HUDEP-2 (cell line): ENCODE results near the gene PPP1R8.
A peak's percentile ranks its signal among the peaks of the same experiment; 100 is the strongest.
"Not testable (repeated sequence)": the region's sequence is repeated elsewhere in the genome, so short reads cannot be mapped to it uniquely, and the experiment has no call there.

ENCODE experiments used
- DNase-seq, 76 experiments: peaks; one replicate each; lab custom pipeline; 2025; ENCODE audit not compliant: unreplicated experiment in 76 of 76; lab: John Stamatoyannopoulos, UW

The PPP1R8 gene

DNA sequence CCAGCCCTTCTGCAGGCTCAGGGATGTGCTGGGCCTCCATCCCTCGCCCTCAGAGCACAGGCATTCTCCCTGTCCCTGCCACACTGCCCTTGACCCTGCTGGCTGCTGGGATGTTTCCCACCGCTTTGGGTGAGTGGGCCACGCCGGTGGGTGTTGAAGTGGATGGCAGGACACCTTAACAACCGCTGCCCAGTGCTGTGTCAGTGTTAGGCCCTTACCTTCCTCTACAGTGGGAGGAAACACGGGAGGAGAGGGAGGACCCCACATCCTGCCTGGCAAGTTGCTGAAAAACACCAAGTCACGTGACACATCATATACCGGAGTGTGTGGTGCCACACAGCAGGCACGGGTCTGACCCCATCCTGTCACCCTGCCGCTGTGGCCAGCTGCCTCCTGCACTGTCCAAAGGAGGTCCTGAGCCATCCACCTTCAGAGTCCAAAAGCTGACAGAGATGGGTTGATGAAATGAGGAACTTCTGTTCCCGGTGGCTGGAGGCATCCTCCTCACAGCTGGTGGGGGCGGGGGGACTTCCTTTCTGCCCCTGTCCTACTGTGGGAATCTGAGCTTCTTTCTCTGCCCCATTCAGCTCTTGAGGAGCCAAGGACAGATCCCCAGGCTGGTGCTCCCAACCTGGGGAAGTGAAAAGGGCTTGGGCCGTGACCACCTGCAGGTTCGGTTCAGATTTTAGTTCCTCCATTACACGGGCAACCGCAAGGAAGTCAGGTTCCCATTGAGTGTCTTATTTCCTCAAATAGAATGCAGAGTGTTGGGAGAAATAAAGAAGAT, 38.5 kb downstream of the PPP1R8 start:
- DNase-seq = peak in 23 of 76 experiments; percentile 1 to 56 (median 25)

DNA sequence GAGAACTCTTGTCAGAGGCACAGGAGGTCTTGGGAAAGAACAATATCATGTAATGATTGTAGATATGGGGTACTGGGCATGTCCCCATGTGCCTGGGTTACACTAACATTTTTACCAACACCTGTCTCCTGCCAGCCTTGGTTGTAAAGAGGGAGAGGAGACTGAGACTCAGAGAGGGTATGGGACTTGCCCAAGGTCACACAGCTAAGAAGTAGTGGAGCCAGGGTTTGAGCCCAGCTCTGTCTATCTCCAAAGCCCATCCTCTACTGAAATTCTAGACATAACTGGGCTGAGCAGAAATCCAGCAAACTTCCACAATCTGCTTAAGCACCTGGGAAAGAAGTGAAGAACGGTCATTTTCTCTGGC, 39.1 kb downstream of the PPP1R8 start:
- peak in 3 of 76 experiments; percentile 4 to 10 (median 7) for DNase-seq

DNA sequence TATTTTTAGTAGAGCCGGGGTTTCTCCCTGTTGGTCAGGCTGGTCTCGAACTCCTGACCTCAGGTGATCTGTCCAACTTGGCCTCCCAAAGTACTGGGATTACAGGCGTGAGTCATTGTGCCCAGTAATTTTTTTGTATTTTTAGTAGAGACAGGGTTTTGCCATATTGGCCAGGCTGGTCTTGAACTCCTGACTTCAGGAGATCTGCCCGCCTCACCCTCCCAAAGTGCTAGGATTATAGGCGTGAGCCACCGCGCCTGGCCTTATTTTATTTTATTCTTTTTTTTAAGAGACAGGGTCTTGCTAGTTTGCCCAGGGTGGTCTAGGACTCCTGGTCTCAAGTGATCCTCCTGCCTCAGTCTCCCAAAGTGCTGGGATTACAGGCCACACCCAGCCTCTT, 40.5 kb downstream of the PPP1R8 start:
- not testable (repeated sequence) for DNase-seq

DNA sequence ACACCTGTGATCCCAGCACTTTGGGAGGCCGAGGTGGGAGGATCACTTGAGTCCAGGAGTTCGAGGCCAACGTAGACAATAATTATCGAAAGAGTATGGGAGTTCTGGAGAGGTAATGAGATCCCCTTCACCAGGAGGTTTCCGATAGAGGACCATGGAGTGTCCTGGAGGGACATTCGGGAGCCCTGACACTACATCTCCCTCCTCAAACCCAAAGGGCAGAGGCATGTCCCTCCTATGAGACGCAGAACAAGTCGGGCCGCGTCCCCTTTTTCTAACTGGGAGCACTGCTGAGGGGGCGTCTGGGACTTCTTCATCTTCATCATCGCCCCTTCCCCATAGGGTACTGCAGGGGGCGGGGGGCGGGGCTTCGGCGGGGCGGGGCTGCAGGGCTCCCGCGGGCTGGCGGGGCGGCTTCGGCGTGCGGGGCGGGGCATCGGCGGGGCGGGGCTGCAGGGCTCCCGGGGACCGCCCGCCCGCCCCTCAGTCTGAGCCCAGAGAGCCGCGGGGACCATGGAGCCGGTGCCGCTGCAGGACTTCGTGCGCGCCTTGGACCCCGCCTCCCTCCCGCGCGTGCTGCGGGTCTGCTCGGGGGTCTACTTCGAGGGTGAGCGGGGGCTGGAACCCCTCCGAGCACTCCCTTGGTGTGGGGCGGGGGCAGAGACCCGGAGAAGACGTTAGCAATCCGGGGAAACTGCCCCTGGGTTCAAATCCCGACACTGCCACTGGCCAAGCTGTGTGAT, 41.6 kb downstream of the PPP1R8 start, which contains the start of gene THEMIS2:
Gene THEMIS2, plus strand, starts transcription at position 486 of the 743 bp plus-strand sequence. Its CDS starts 28 bp downstream, at position 514.
- DNase-seq = peak in 53 of 76 experiments; percentile 15 to 80 (median 60)

DNA sequence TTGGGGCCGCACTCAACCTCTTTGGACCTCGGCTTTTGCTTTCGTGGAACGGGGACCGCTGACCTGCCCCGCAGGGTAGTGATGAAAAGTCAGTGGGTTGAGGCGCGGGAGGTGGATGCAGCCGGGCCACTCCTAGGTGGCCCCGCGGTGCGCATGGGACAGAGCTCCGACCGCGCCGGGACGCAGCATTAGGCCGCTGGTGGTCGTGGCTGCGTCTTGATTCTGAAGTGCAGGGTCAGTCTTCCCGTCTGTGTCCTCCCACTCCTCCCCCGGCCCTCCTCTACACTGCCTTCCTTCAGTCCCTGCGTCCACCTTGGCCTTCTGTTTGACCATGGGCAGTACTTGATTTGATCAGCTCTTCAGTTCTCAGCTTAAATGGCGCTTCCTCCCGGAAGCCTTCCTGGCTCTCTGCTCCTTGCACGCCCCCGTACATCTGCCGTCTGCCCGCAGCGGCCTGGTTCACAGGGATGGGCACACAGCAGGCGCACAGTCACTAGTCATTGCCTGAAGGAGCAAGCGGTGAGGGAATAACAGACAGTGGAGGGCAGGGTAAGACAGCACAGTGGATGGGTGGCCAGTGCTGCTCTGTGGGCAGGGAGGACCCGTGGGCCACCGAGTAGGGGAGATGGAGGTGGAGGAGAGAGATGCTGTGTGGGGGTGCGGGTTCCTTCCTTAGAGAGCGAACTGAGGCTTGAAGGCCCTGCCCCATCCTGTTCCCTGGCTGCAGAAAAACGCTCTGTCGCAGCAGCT, 42.4 kb downstream of the PPP1R8 start:
- DNase-seq = peak in 35 of 76 experiments; percentile 5 to 48 (median 28)

DNA sequence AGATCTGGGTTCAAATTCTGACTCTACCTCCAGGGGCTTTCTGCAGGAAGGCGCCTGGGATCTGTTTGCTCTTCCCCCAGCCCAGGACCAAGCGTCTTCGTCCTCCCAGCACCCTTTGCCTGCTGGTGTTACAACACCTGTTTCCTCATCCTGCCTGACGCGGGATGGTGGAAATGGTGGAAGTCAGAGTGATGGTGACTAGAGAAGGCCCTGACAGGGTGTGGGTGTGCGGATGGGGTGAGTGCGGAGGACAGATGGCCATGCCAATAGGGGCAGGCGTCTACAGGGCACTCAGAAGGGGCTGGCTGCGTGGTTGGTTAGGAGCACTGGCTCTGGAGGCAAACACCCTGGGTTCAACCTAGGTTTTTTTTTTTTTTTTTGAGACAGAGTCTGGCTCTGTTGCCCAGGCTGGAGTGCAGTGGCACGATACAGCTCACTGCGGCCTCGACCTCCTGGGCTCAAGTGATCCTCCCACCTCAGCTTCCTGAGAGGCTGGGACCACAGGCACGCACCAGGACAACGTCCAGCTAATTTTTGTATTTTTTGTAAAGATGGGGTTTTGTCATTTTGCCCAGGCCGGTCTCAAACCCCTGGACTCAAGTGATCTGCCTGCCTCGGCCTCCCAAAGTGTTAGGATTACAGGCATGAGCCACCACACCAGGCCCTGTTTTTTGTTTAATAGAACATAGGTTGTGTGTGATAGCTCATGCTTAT, 43.2 kb downstream of the PPP1R8 start:
- no peak for DNase-seq

DNA sequence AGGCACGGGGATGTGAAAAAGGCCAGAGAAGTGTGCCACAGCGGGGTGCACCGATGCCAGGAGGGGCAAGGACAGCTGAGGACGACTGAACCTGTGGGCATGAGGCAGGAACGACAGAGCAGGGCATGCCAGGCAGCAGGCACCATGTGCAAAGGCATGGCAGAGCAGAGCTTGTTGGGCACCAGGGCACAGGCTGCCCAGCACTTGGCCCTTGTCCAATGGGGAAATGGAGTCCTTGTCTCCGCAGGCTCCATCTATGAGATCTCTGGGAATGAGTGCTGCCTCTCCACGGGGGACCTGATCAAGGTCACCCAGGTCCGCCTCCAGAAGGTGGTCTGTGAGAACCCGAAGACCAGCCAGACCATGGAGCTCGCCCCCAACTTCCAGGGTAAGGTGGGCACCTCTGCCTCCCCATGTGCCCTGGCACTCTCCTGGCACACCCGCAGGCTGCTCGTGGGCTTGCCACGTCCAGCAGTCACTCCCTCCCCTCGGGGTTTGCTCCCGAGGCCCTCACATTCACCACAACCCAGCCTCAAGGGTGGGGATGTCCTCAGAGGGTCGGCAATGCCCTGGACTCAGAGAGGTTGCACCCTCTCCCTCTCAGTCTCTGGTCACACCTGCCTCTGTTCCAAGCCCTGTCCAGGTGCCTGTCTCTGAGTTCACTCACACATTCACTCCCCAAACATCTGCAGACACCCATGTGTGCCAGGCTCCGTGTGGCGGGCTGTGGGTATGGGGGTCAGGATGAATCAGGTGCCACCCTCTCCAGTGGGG, 45.9 kb downstream of the PPP1R8 start:
- no peak for DNase-seq

DNA sequence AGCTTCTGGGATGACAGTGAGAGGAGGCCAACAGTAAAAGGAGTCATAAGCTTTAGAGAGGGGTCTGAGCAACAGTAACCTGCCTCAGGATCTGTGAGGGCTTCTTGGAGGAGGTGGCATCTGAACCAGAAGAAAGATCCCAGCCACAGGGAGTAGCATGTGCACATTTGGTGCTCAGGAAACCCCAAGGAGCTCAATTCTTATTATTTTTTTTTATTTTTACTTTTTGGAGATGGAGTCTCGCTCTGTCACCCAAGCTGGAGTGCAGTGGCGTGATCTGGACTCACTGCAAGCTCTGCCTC, 46.5 kb downstream of the PPP1R8 start:
- DNase-seq = no peak

DNA sequence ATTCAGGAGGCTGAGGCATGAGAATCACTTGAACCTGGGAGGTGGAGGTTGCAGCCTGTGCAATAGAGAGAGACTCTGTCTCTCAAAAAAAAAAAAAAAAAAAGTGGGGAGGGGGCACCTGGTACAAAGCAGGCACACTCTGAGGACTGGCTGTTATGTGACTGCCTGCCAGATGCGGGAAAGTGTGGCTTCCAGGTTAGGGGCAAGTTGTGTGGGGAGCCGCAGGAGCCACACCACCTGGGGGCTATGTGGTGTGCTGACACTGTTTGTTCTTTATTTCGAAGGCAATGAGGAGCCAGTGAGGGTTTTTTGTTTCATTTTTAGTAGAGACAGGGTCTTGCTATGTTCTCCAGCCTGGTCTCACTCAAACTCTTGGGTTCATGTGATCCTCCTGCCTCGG, 47.5 kb downstream of the PPP1R8 start:
- DNase-seq = no peak

DNA sequence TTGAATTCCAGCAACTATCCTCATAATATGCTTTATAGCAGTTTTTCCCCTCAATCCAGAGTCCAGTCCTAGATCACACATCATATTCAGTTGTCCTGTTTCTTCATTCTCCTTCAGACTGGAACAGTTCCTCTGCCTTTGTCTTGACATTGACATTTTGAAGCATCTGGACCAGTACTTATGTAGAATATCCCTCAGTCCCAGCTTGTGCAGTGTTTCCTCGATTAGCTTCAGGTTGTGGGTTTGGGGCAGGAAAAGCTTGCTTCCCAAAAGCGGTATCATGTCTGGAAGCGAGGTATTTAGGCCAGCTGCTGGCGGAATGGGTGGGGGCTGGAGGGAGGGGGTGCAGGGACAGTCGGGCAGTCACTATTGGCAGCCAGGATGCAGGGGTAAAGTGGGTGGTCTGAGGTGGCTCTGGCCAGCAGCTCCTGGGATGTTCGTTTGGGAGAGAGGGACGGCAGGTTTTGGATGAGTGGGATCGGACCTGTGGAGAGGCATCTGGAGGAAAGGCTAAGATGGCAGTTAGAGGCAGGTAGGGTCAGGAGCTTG, 48.3 kb downstream of the PPP1R8 start:
- DNase-seq = no peak

DNA sequence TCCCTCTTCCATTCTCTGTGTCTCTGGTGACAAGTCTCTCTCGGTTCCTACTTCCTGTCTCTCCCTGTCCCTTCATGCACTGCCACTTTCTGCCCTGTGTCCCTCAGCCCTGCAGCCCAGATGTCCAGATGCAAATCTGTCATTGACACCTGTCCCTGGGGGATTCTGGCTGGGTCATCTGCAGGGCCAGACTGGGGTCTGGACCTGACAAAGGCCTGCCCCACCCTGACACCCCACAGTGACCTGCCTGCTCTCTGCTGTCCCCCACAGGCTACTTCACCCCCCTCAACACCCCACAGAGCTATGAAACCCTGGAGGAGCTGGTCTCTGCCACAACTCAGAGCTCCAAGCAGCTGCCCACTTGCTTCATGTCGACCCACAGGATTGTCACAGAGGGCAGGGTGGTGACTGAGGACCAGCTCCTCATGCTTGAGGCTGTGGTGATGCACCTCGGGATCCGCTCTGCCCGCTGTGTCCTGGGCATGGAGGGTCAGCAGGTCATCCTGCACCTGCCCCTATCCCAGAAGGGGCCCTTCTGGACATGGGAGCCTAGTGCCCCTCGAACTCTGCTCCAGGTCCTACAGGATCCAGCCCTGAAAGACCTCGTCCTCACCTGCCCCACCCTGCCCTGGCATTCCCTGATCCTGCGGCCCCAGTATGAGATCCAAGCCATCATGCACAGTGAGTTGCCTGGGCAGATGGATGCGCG, 48.9 kb downstream of the PPP1R8 start:
- DNase-seq = no peak

DNA sequence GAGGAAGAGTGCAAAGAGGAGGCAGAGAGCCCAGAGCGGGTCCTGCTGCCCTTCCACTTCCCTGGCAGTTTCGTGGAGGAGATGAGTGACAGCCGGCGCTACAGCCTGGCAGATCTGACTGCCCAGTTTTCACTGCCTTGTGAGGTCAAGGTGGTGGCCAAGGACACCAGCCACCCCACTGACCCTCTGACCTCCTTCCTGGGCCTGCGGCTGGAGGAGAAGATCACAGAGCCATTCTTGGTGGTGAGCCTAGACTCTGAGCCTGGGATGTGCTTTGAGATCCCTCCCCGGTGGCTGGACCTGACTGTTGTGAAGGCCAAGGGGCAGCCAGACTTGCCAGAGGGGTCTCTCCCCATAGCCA, 51.9 kb downstream of the PPP1R8 start:
- DNase-seq = no peak

DNA sequence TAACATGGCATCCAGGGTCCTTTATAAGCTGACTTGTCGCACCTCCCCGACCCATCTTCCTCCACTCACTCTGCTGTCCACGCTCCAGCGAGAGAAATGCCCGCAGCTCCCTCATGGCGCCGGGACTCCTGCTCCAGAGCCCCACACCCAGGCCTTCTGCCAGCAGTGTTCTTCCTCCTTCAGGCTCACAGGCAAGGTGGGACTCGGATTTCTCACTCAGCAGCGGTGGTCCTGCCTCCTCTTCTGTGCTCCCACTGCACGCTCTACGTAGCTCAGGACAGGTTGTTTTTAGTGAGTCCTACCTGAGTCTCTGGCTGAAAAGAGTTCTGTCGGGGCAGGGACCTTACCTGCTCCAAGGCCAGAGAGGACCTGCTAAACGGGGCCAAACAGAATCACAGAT, 53.0 kb downstream of the PPP1R8 start:
- no peak for DNase-seq

DNA sequence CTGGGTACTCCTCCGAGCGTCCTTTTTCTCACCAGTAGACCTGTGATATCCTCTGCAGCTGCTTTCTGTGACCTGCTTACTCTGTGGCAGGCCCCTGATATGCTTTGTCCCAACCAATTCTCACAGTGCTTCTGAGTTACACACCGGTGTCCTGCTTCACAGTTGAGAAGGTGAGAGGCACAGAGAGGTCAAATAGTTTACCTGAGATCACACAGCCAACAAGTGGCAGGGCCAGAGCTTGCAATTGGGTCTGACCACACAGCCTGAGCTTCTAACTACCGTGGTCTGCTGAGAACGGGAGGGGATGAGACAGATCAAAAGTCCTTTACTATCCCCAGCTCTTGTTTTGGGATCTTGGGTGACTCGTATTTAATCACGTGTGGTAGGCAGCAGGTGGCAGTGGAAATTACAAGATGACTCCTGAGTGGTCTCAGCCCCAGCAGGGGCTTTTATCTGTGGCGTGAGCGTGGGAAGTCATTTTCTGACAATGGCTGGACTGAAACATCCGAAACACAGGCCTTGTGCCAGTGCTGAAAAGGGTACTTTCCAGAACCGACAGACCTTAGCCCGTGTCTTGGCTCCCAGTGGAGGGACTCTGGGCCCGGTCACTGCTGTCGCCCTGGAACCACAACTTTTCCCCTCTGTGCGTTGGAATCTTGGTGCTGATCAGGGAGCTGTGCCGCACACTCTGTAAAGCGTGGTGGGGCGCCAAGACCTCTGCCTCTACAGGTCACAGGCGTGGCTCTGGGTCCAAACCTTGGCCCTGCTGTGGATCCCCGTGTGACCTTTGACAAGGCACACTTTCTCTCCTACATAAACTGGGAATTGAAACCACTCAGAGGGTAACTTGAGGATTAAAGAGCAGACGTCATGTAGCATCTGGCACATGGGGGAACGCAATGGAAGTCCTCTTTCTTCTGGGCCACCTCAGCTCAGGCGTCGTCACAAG, 53.7 kb downstream of the PPP1R8 start:
- DNase-seq = no peak

DNA sequence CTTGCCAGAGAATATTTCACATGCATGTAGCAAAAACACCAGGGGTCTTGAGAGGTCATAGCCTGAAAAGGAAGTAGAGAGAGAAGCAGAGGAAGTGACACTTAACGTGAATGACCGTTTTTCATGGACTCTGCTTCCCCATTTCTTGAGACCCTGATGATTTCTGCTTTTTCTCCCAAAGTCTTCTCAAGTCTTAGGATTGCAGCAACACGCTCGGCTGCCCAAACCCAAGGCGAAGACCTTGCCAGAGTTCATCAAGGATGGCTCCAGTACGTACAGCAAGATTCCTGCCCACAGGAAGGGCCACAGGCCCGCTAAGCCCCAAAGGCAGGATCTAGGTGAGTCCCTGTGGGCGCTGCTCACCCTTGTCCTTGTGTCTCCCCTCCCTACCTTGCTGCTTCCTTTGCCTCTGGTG, 54.5 kb downstream of the PPP1R8 start:
- no peak for DNase-seq

DNA sequence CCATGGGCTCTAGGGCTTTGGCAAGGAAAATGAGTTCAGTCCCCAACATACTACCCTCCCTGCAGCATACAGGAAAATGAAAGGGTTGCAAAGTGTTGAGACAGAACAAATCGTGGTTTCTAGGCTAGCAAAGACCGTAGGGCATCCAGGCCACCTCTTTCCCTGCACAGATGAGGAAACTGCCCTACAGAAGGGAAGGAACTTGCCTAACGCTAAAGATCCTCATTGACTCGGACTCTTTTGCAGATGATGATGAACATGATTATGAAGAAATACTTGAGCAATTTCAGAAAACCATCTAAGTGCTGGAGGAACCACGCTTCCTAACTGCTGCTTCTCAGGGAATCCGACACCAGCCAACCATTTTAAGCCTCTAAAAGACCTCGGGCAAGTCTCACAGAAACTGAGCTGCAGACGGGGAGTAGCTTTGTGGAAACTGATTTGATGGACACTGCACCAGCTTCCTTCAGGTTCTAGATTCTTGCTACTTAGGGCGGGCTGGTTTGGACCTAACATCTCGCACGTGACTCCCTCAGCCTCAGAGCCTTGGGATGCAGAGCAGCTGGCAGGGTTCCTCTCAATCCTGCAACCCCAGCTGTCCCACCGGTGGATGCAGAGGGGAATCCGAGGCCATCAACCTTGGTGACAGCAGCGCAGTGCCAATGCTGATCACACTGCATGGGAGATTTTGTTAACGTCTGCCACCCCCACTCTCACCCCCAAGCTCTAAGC, 55.2 kb downstream of the PPP1R8 start:
- no peak for DNase-seq

DNA sequence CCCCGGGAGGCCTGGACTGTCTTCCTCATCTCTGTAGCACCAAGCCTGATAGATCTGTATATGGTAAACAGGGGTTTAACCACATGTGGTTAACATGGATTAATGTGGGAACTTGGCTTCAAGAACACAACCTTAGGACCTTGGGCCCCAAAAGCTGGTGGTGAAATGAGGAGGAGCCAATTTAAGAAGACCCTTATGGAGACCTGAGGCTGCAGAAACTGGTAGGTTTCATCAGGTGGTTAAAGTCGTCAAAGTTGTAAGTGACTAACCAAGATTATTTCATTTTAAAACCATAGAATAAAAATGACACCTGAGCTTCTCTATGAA, 55.7 kb downstream of the PPP1R8 start:
- DNase-seq = no peak

DNA sequence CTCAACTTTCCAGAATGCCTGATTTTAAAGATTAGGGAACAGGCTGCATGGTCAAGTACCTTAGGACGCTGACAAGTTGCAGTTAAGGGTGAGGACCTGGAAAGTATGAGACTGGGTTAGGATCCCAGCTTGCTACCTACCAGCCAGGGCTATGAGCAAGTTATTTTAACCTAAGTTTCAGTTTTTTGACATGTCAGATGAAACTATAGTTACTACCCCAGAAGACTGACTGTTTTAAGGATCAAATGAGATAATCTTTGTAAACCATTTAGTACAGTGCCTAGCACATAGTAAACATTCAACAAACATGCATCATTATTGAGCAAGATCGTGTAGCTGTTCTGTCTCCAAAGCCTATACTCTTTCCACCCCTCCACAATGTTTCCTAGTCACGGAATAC, 56.2 kb downstream of the PPP1R8 start:
- DNase-seq = no peak
